ENCODE data around the gene FCN3. TPM values are rescaled to one million over a fixed set of nuclear protein-coding genes. Genes with fewer than 3 reads are reported as not detected.

Gene FCN3
- total and polyA plus RNA-seq, 2 of the 4 experiments (the other 2 are of a cell fraction) = not detected

- ChIA-PET POLR2A (ENCODE audit: unreplicated experiment) (no interaction called here), CTCF (no interaction called here)
- peaks cover 9% of the 10 kb centered on the region; the same call in 1 of the 2 replicates for H3K4me1 ChIP-seq (ENCODE audit: control insufficient read depth, insufficient read depth, low read length)
- in situ Hi-C loops (cut with MboI; ENCODE audit: low sequenced_read_pairs) (no loop called here), intact Hi-C loops (cut with micrococcal nuclease) (no loop called here), dilution Hi-C loops (cut with HindIII; ENCODE audit: low sequenced_read_pairs, unreplicated experiment) (no loop called here)
- H2BK5ac ChIP-seq (ENCODE audit: low read depth, low read length, poor library complexity, severe bottlenecking) = no peak overlapping the region
- no peak overlapping the region for H2BK20ac ChIP-seq (ENCODE audit: low read depth, low read length)
- H2AK5ac ChIP-seq (ENCODE audit: low read depth, low read length) = no peak overlapping the region
- no peak overlapping the region for H3K9ac ChIP-seq (ENCODE audit: low read depth, low read length)
- H3K9me3 ChIP-seq (ENCODE audit: control insufficient read depth, insufficient read depth, low read length) = no peaks in the 10 kb centered on the region
- H3K4me2 ChIP-seq (ENCODE audit: low read depth, low read length) = no peak overlapping the region
- no peaks in the 10 kb centered on the region for H3K36me3 ChIP-seq (ENCODE audit: control insufficient read depth, insufficient read depth, low read length)
- ATAC-seq (ENCODE audit: low read depth) = no peak
- no peak overlapping the region for H3K4ac ChIP-seq (ENCODE audit: low read depth, low read length)
- BruUV-seq (replicated peaks) = no TSS peak
- no peak overlapping the region for H4K8ac ChIP-seq (ENCODE audit: low read depth in 2 of 2, low read length in 2 of 2)
- no peak overlapping the region for H4K91ac ChIP-seq (ENCODE audit: insufficient read depth, low read depth, low read length)
- no peak overlapping the region for H3K23ac ChIP-seq (ENCODE audit: low read depth, low read length)
- 96% methylated on average over 5 of the region's 14 CpGs; no CpG with 5 or more reads in 1 of the 2 experiments for WGBS, 2 experiments (ENCODE audit: extremely low coverage in 2 of 2, insufficient read length in 1 of 2)
- peak overlapping the region; percentile 76 for H2AK9ac ChIP-seq (replicated peaks; ENCODE audit: low read depth, low read length, poor library complexity)
- no peak overlapping the region for H3K56ac ChIP-seq (ENCODE audit: extremely low read depth, insufficient read depth, low read length)
- no peak for TF ChIP-seq NFE2L2 (IDR thresholded peaks at IDR 0.05; ENCODE audit: low read depth, low read length)
- H3K14ac ChIP-seq (replicated peaks; ENCODE audit: low read depth, low read length) = no peak overlapping the region
- H4K20me1 ChIP-seq (ENCODE audit: insufficient read depth, low read length) = no peaks in the 10 kb centered on the region
- H4K5ac ChIP-seq (ENCODE audit: low read depth, low read length) = no peak overlapping the region
- no peak overlapping the region for H2BK120ac ChIP-seq (ENCODE audit: low read depth, low read length)
- no peaks in the 10 kb centered on the region for H3K79me1 ChIP-seq (ENCODE audit: low read depth in 1 of 2, low read length in 2 of 2)
- peak overlapping the region; percentile 34 for H2AFZ ChIP-seq (replicated peaks; ENCODE audit: low read length, poor library complexity)
- no peaks in the 10 kb centered on the region; the same call in 1 of the 2 replicates for H3K27me3 ChIP-seq (ENCODE audit: control insufficient read depth, insufficient read depth, low read length)
- H2BK15ac ChIP-seq (ENCODE audit: low read depth, low read length) = no peak overlapping the region
- H3K27ac ChIP-seq (ENCODE audit: insufficient read depth, low read length) = no peak overlapping the region
- H3K18ac ChIP-seq (ENCODE audit: low read depth, low read length) = no peak overlapping the region
- no peaks in the 10 kb centered on the region; the same call in 1 of the 2 replicates for H3K9me1 ChIP-seq (ENCODE audit: insufficient read depth, low read length)
- peak; percentile 13 for DNase-seq
- no peak overlapping the region for H3K4me3 ChIP-seq (ENCODE audit: insufficient read depth, low read depth, low read length)
These were observed 27.5 kb downstream of the FCN3 start for GRCh38 chr1:27346991-27347624.
